Liver (tissue), 9 donors: ENCODE data around the gene DLK1. TPM values are rescaled to one million over a fixed set of nuclear protein-coding genes. Genes with fewer than 3 reads are reported as not detected.

Experiments used
- DNase-seq: peaks from one replicate; pipeline ENCODE4 v3.0.0-alpha.2; 2017; ENCODE audit warnings: low spot score
- H3K27ac ChIP-seq, 2 donors: one replicate each; pipeline ENCODE4 v1.7.0; 2013; ENCODE audit warnings: inconsistent platforms in 2 of 2, low read length in 2 of 2, control low read depth in 1 of 2, low read depth in 1 of 2, mild to moderate bottlenecking in 1 of 2
- H3K27me3 ChIP-seq, 4 donors: one replicate each; pipeline versions ENCODE4 v1.6.1 to v1.7.0; 2013; ENCODE audit warnings: low read length in 3 of 4, inconsistent platforms in 1 of 4, mild to moderate bottlenecking in 1 of 4, moderate library complexity in 1 of 4; ENCODE audit not compliant: control insufficient read depth in 4 of 4, insufficient read depth in 4 of 4
- H3K36me3 ChIP-seq, 4 donors: one replicate each; pipeline versions ENCODE4 v1.6.1 to v1.7.0; 2013; ENCODE audit warnings: low read length in 3 of 4, mild to moderate bottlenecking in 3 of 4, low read depth in 1 of 4, moderate library complexity in 1 of 4; ENCODE audit not compliant: control insufficient read depth in 4 of 4, insufficient read depth in 3 of 4
- H3K4me1 ChIP-seq, 4 donors: one replicate each; pipeline versions ENCODE4 v1.6.1 to v1.7.0; 2013; ENCODE audit warnings: low read length in 3 of 4, mild to moderate bottlenecking in 3 of 4, moderate library complexity in 1 of 4; ENCODE audit not compliant: control insufficient read depth in 4 of 4, insufficient read depth in 4 of 4
- H3K4me3 ChIP-seq, 3 donors: one replicate each; pipeline versions ENCODE4 v1.6.1 to v1.7.0; 2013; ENCODE audit warnings: low read length in 3 of 3, control low read depth in 1 of 3, low read depth in 1 of 3, mild to moderate bottlenecking in 1 of 3
- H3K9ac ChIP-seq, 2 donors: one replicate each; pipeline ENCODE4 v1.7.0; 2013; ENCODE audit warnings: low read length in 2 of 2, mild to moderate bottlenecking in 2 of 2, moderate library complexity in 2 of 2, control low read depth in 1 of 2, low read depth in 1 of 2
- H3K9me3 ChIP-seq, 4 donors: one replicate each; pipeline versions ENCODE4 v1.6.1 to v1.7.0; 2013; ENCODE audit warnings: low read length in 3 of 4; ENCODE audit not compliant: control insufficient read depth in 4 of 4
- FOXA1 ChIP-seq: IDR thresholded peaks from 2 replicates; pipeline ENCODE4 v1.6.1; 2016; ENCODE audit warnings: antibody characterized with exemption
- FOXA2 ChIP-seq: IDR thresholded peaks from 2 replicates; pipeline ENCODE4 v1.6.1; 2016; ENCODE audit warnings: antibody characterized with exemption
- GABPA ChIP-seq, 2 donors: IDR thresholded peaks in 1 of 2; conservative IDR thresholded peaks in 1 of 2; 2 replicates each; pipeline ENCODE4 v1.6.1; 2016; ENCODE audit warnings: antibody characterized with exemption in 2 of 2, mild to moderate bottlenecking in 1 of 2, moderate library complexity in 1 of 2
- HNF4G ChIP-seq: IDR thresholded peaks from 2 replicates; pipeline ENCODE4 v1.6.1; 2016; ENCODE audit warnings: antibody characterized with exemption
- RAD21 ChIP-seq, 2 donors: IDR thresholded peaks; 2 replicates each; pipeline ENCODE4 v1.6.1; 2016; ENCODE audit warnings: antibody characterized with exemption in 2 of 2, mild to moderate bottlenecking in 2 of 2
- RXRA ChIP-seq, 2 donors: IDR thresholded peaks; 2 replicates each; pipeline ENCODE4 v1.6.1; 2017 to 2018; ENCODE audit warnings: antibody characterized with exemption in 2 of 2, mild to moderate bottlenecking in 1 of 2
- SP1 ChIP-seq: IDR thresholded peaks from 2 replicates; pipeline ENCODE4 v1.6.1; 2018; ENCODE audit warnings: antibody characterized with exemption, mild to moderate bottlenecking
- YY1 ChIP-seq: IDR thresholded peaks from 2 replicates; pipeline ENCODE4 v1.6.1; 2016; ENCODE audit warnings: antibody characterized with exemption, mild to moderate bottlenecking
- WGBS: extraction: QIAGEN DNeasy Blood & Tissue Kit; methylation state at CpG from one replicate; pipeline ENCODE4 v1.1.7; 2013; 5-methylcytosine and 5-hydroxymethylcytosine counted together
- polyA plus RNA-seq, 2 donors: library from polyadenylated mRNA; stranded (reverse) in 1 of 2; unstranded in 1 of 2; fragments of 200-250 nt in 1 of 2; fragments of >200 nt in 1 of 2; fragmentation: Nextera tagmentation in 1 of 2; extraction: Ambion mirVana in 1 of 2; gene quantifications; one replicate each; pipeline versions ENCODE4 v1.2.1 to v1.2.3, GENCODE V29; 2013 to 2015
- total RNA-seq, 2 donors: library from RNA; depleted of rRNA; stranded (reverse); fragments of >200 nt; gene quantifications; one replicate each; pipeline ENCODE4 v1.2.3, GENCODE V29; 2014
- TF ChIP-seq, protein P1 (sequence below): IDR thresholded peaks from 2 replicates; pipeline ENCODE4 v1.6.1; 2016; ENCODE audit warnings: antibody characterized with exemption
- TF ChIP-seq, protein P2 (sequence below): IDR thresholded peaks from 2 replicates; pipeline ENCODE4 v1.6.1; 2016; ENCODE audit warnings: antibody characterized with exemption
- TF ChIP-seq, protein P3 (sequence below): IDR thresholded peaks from 2 replicates; pipeline ENCODE4 v1.6.1; 2016; ENCODE audit warnings: antibody characterized with exemption
- TF ChIP-seq, protein P4 (sequence below): IDR thresholded peaks from 2 replicates; pipeline ENCODE4 v1.6.1; 2016; ENCODE audit warnings: antibody characterized with exemption, mild to moderate bottlenecking
- TF ChIP-seq, protein P5 (sequence below): fragments of 150-350 bp; IDR thresholded peaks from 2 replicates; pipeline ENCODE4 v1.5.1; 2017; ENCODE audit warnings: improper control_type of control experiment, low read depth, low read length; ENCODE audit not compliant: missing input control
- donor health status: healthy.
- donor health status: healthy.
- donor health status: healthy.
- donor health status: healthy.
- donor health status: healthy.

Gene DLK1
- total and polyA plus RNA-seq, 4 donors: 0.42 to 331 (median 1.8) TPM; not detected in 1

DNA sequence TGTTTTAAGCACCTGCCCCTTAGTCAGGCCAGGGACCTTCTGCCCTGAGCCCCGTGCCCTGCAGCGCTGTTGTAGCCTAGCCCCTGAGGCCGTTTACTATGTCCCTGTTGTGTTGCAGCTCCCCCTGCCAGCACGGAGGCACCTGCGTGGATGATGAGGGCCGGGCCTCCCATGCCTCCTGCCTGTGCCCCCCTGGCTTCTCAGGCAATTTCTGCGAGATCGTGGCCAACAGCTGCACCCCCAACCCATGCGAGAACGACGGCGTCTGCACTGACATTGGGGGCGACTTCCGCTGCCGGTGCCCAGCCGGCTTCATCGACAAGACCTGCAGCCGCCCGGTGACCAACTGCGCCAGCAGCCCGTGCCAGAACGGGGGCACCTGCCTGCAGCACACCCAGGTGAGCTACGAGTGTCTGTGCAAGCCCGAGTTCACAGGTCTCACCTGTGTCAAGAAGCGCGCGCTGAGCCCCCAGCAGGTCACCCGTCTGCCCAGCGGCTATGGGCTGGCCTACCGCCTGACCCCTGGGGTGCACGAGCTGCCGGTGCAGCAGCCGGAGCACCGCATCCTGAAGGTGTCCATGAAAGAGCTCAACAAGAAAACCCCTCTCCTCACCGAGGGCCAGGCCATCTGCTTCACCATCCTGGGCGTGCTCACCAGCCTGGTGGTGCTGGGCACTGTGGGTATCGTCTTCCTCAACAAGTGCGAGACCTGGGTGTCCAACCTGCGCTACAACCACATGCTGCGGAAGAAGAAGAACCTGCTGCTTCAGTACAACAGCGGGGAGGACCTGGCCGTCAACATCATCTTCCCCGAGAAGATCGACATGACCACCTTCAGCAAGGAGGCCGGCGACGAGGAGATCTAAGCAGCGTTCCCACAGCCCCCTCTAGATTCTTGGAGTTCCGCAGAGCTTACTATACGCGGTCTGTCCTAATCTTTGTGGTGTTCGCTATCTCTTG, 7.6 kb downstream of the DLK1 start:
- Histone ChIP-seq H3K27me3 (peaks cover 0 to under 1% (median 0%) of the 10 kb centered on the region in 4 donors), H3K36me3 (no peaks in the 10 kb centered on the region), H3K9me3 (no peaks in the 10 kb centered on the region), H3K9ac (no peak overlapping the region), H3K4me3 (no peak overlapping the region), H3K27ac (no peak overlapping the region), H3K4me1 (no peaks in the 10 kb centered on the region)
- DNase-seq: no peak
- TF ChIP-seq YY1: no peak
- TF ChIP-seq RAD21 (IDR thresholded peaks at IDR 0.05): no peak
- TF ChIP-seq, protein P1, sequence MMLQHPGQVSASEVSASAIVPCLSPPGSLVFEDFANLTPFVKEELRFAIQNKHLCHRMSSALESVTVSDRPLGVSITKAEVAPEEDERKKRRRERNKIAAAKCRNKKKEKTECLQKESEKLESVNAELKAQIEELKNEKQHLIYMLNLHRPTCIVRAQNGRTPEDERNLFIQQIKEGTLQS: no peak
- no peak for TF ChIP-seq FOXA2
- TF ChIP-seq, protein P2, sequence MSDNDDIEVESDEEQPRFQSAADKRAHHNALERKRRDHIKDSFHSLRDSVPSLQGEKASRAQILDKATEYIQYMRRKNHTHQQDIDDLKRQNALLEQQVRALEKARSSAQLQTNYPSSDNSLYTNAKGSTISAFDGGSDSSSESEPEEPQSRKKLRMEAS: no peak
- TF ChIP-seq, protein P3, sequence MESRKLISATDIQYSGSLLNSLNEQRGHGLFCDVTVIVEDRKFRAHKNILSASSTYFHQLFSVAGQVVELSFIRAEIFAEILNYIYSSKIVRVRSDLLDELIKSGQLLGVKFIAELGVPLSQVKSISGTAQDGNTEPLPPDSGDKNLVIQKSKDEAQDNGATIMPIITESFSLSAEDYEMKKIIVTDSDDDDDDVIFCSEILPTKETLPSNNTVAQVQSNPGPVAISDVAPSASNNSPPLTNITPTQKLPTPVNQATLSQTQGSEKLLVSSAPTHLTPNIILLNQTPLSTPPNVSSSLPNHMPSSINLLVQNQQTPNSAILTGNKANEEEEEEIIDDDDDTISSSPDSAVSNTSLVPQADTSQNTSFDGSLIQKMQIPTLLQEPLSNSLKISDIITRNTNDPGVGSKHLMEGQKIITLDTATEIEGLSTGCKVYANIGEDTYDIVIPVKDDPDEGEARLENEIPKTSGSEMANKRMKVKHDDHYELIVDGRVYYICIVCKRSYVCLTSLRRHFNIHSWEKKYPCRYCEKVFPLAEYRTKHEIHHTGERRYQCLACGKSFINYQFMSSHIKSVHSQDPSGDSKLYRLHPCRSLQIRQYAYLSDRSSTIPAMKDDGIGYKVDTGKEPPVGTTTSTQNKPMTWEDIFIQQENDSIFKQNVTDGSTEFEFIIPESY: no peak
- TF ChIP-seq FOXA1: no peak
- TF ChIP-seq RXRA (IDR thresholded peaks at IDR 0.05): no peak
- no peak for TF ChIP-seq GABPA (IDR thresholded peaks at IDR 0.05 in 1 of 2, conservative IDR thresholded peaks at IDR 0.05 in 1 of 2)
- no peak for TF ChIP-seq SP1
- TF ChIP-seq, protein P4, sequence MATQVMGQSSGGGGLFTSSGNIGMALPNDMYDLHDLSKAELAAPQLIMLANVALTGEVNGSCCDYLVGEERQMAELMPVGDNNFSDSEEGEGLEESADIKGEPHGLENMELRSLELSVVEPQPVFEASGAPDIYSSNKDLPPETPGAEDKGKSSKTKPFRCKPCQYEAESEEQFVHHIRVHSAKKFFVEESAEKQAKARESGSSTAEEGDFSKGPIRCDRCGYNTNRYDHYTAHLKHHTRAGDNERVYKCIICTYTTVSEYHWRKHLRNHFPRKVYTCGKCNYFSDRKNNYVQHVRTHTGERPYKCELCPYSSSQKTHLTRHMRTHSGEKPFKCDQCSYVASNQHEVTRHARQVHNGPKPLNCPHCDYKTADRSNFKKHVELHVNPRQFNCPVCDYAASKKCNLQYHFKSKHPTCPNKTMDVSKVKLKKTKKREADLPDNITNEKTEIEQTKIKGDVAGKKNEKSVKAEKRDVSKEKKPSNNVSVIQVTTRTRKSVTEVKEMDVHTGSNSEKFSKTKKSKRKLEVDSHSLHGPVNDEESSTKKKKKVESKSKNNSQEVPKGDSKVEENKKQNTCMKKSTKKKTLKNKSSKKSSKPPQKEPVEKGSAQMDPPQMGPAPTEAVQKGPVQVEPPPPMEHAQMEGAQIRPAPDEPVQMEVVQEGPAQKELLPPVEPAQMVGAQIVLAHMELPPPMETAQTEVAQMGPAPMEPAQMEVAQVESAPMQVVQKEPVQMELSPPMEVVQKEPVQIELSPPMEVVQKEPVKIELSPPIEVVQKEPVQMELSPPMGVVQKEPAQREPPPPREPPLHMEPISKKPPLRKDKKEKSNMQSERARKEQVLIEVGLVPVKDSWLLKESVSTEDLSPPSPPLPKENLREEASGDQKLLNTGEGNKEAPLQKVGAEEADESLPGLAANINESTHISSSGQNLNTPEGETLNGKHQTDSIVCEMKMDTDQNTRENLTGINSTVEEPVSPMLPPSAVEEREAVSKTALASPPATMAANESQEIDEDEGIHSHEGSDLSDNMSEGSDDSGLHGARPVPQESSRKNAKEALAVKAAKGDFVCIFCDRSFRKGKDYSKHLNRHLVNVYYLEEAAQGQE: no peak
- no peak for TF ChIP-seq HNF4G
- TF ChIP-seq, protein P5, sequence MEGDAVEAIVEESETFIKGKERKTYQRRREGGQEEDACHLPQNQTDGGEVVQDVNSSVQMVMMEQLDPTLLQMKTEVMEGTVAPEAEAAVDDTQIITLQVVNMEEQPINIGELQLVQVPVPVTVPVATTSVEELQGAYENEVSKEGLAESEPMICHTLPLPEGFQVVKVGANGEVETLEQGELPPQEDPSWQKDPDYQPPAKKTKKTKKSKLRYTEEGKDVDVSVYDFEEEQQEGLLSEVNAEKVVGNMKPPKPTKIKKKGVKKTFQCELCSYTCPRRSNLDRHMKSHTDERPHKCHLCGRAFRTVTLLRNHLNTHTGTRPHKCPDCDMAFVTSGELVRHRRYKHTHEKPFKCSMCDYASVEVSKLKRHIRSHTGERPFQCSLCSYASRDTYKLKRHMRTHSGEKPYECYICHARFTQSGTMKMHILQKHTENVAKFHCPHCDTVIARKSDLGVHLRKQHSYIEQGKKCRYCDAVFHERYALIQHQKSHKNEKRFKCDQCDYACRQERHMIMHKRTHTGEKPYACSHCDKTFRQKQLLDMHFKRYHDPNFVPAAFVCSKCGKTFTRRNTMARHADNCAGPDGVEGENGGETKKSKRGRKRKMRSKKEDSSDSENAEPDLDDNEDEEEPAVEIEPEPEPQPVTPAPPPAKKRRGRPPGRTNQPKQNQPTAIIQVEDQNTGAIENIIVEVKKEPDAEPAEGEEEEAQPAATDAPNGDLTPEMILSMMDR: no peak
- 94% methylated on average over 52 of the region's 52 CpGs for WGBS

DNA sequence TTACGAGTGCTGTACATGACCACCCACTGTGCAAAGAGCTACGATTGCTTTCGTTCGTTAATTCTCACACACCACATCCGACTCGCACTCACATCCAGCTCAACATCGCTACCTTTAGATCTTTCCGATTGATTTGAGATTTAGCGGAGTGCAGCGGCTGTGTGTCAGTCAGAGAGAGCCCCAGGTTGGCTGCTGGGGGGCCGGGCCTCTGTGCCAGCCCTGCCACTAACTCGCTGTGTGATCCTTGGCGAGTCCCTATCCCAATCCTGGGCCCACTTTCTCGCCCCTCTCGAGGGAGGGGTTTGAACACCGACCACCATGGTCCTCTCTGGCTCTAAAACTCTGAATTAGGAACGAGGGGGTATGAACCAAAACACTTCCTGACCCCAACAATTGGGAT, 8.6 kb downstream of the DLK1 start:
- Histone ChIP-seq H3K27me3 (no peaks in the 10 kb centered on the region), H3K27ac (no peak overlapping the region), H3K4me1 (no peaks in the 10 kb centered on the region), H3K4me3 (no peak overlapping the region), H3K9ac (no peak overlapping the region), H3K9me3 (no peaks in the 10 kb centered on the region), H3K36me3 (no peaks in the 10 kb centered on the region)
- DNase-seq: no peak
- WGBS: 90% methylated on average over 17 of the region's 17 CpGs
- TF ChIP-seq GABPA (IDR thresholded peaks at IDR 0.05 in 1 of 2, conservative IDR thresholded peaks at IDR 0.05 in 1 of 2): no peak
